Gastrocnemius medialis (tissue), 4 donors: Measurements from ENCODE around the gene LRRC26.

ENCODE experiments used
- POLR2A ChIP-seq, 2 donors: fragments of 450-650 bp; IDR thresholded peaks; one replicate each; pipeline ENCODE4 v1.6.1; 2017; ENCODE audit warnings: antibody characterized with exemption in 2 of 2, mild to moderate bottlenecking in 2 of 2, moderate library complexity in 2 of 2
- TF ChIP-seq, protein P1 (sequence below), 5 experiments: fragments of 450-650 bp in 3 of 5; fragments of 200-600 bp in 2 of 5; sonication (generic) in 2 of 5; IDR thresholded peaks in 4 of 5; conservative IDR thresholded peaks in 1 of 5; 1 replicate in 4 of 5; 2 replicates in 1 of 5; pipeline ENCODE4 v1.5.1; 2016 to 2019; ENCODE audit warnings: antibody characterized with exemption in 5 of 5, mild to moderate bottlenecking in 3 of 5, moderate library complexity in 3 of 5

- TF ChIP-seq, protein P1, sequence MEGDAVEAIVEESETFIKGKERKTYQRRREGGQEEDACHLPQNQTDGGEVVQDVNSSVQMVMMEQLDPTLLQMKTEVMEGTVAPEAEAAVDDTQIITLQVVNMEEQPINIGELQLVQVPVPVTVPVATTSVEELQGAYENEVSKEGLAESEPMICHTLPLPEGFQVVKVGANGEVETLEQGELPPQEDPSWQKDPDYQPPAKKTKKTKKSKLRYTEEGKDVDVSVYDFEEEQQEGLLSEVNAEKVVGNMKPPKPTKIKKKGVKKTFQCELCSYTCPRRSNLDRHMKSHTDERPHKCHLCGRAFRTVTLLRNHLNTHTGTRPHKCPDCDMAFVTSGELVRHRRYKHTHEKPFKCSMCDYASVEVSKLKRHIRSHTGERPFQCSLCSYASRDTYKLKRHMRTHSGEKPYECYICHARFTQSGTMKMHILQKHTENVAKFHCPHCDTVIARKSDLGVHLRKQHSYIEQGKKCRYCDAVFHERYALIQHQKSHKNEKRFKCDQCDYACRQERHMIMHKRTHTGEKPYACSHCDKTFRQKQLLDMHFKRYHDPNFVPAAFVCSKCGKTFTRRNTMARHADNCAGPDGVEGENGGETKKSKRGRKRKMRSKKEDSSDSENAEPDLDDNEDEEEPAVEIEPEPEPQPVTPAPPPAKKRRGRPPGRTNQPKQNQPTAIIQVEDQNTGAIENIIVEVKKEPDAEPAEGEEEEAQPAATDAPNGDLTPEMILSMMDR (IDR thresholded peaks at IDR 0.05 in 4 of 5, conservative IDR thresholded peaks at IDR 0.05 in 1 of 5), result no peak
- TF ChIP-seq POLR2A (IDR thresholded peaks at IDR 0.05), result no peak
Measured at GRCh38 chr9:137193771-137194170, 23.9 kb upstream of the LRRC26 start.
